Ishikawa (cell line): ENCODE results near the gene PRODH2.

ENCODE experiments used
- CEBPB ChIP-seq: IDR thresholded peaks from 2 replicates; pipeline ENCODE4 v1.6.1; 2012
- CREB1 ChIP-seq: IDR thresholded peaks from 2 replicates; pipeline ENCODE4 v1.6.1; 2012; ENCODE audit warnings: low read depth
- EGR1 ChIP-seq: IDR thresholded peaks from 2 replicates; pipeline ENCODE4 v1.6.1; 2012
- EP300 ChIP-seq: IDR thresholded peaks from 2 replicates; pipeline ENCODE4 v1.6.1; 2012; ENCODE audit warnings: borderline replicate concordance
- FOXM1 ChIP-seq: IDR thresholded peaks from 2 replicates; pipeline ENCODE4 v1.6.1; 2012; ENCODE audit warnings: low read depth, borderline replicate concordance
- NFIC ChIP-seq: IDR thresholded peaks from 2 replicates; pipeline ENCODE4 v1.6.1; 2012
- RAD21 ChIP-seq: IDR thresholded peaks from 2 replicates; pipeline ENCODE4 v1.6.1; 2012; ENCODE audit warnings: low read depth
- TAF1 ChIP-seq: IDR thresholded peaks from 2 replicates; pipeline ENCODE4 v1.6.1; 2012; ENCODE audit warnings: low read depth, mild to moderate bottlenecking
- TCF12 ChIP-seq: IDR thresholded peaks from 2 replicates; pipeline ENCODE4 v1.6.1; 2012; ENCODE audit warnings: low read depth
- TEAD4 ChIP-seq: IDR thresholded peaks from 2 replicates; pipeline ENCODE4 v1.6.1; 2012
- YY1 ChIP-seq: IDR thresholded peaks from 2 replicates; pipeline ENCODE4 v1.6.1; 2012; ENCODE audit warnings: low read depth
- ZBTB7A ChIP-seq: IDR thresholded peaks from 2 replicates; pipeline ENCODE4 v1.6.1; 2012; ENCODE audit warnings: low read depth
- TF ChIP-seq, protein P1 (sequence below): IDR thresholded peaks from 2 replicates; pipeline ENCODE4 v1.6.1; 2012
- TF ChIP-seq, protein P2 (sequence below): IDR thresholded peaks from 2 replicates; pipeline ENCODE4 v1.6.1; 2012; ENCODE audit warnings: low read depth, mild to moderate bottlenecking
- TF ChIP-seq, protein P3 (sequence below): IDR thresholded peaks from 2 replicates; pipeline ENCODE4 v1.6.1; 2012

The PRODH2 gene

DNA sequence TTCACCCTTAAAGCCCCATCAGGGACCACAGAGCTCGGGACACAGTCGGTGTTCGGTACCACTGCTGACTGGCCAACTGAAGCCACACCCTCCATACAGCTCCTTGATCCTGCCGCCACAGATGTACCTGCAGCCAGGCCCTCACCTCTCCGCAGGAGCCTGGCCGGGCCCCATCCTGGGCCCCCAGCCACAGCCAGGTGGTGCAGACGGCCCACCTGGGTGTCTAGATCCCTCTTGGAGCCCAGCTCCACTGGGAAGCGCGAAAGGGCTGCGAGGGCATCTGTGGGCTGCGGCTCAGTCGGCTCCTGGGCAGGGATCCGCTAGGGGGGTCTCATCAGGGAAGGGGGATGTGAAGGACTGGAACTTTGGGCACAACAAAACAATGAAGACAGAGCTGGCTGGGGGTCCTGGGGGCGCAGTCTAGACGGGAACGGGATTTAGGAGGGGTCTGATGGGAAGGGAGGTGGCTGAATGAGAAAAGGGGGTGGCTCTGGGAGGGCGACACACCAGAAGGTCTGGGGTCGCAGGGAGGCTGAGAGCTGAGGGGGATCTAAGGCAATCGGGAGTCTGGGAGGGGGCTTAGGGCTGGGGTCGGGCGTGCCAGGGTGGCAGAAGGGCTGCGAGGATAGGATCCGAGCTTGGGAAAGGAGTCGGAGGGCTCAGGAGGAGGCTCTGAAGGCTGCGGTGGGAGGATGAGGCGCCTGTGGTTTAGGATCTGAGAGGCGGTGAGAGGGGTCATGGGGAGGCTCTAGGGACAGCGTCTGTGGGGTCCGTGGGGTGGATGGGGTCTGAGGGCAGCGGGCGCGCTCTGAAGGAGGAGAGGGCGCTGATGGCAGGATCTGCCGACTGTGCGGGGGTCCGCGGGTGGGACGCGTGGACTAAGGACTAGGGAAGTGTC lies 15.8 kb downstream of the PRODH2 start:
- TF ChIP-seq NFIC = no peak
- no peak for TF ChIP-seq FOXM1
- no peak for TF ChIP-seq CREB1
- no peak for TF ChIP-seq YY1
- no peak for TF ChIP-seq EGR1
- no peak for TF ChIP-seq ZBTB7A
- no peak for TF ChIP-seq EP300
- TF ChIP-seq, protein P1, sequence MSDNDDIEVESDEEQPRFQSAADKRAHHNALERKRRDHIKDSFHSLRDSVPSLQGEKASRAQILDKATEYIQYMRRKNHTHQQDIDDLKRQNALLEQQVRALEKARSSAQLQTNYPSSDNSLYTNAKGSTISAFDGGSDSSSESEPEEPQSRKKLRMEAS = no peak
- TF ChIP-seq TAF1 = no peak
- no peak for TF ChIP-seq CEBPB
- TF ChIP-seq TEAD4 = no peak
- no peak for TF ChIP-seq TCF12
- no peak for TF ChIP-seq RAD21
- TF ChIP-seq, protein P2, sequence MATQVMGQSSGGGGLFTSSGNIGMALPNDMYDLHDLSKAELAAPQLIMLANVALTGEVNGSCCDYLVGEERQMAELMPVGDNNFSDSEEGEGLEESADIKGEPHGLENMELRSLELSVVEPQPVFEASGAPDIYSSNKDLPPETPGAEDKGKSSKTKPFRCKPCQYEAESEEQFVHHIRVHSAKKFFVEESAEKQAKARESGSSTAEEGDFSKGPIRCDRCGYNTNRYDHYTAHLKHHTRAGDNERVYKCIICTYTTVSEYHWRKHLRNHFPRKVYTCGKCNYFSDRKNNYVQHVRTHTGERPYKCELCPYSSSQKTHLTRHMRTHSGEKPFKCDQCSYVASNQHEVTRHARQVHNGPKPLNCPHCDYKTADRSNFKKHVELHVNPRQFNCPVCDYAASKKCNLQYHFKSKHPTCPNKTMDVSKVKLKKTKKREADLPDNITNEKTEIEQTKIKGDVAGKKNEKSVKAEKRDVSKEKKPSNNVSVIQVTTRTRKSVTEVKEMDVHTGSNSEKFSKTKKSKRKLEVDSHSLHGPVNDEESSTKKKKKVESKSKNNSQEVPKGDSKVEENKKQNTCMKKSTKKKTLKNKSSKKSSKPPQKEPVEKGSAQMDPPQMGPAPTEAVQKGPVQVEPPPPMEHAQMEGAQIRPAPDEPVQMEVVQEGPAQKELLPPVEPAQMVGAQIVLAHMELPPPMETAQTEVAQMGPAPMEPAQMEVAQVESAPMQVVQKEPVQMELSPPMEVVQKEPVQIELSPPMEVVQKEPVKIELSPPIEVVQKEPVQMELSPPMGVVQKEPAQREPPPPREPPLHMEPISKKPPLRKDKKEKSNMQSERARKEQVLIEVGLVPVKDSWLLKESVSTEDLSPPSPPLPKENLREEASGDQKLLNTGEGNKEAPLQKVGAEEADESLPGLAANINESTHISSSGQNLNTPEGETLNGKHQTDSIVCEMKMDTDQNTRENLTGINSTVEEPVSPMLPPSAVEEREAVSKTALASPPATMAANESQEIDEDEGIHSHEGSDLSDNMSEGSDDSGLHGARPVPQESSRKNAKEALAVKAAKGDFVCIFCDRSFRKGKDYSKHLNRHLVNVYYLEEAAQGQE = no peak

DNA sequence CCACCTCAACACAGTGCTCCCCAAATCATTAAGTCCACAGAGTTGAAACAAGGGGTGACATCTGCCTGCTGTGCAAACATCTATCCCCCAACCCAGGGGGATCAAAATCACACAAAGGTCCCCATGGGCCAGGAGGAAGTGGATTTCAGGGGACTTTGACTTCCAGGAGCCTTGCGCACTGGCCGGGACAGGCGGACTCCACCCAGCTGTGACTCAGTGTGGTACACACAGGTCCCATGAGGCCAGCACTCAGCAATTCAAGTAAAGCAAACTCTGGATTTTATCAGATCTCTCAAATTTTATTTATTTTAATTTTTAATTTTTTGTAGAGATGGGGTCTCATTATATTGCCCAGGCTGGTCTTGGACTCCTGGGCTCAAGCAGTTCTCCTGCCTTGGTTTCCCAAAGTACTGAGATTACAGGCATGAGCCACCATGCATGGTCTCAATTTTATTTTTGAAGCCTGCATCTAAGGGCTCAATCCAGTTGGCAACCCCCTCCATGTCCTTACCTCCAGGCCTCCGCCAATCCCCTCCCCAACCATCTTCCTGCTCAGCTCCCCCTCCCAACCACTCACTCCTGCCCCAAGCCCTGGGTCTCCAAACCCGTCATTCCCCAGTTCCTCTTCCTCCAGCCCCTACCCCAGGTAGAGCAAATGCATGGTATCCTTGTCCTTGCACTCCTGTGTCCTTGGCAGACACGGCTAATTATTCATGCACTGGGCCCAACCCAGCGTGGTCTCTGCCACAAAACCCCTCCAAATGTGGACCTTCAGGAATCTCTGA lies 19.1 kb downstream of the PRODH2 start:
- TF ChIP-seq FOXM1 = no peak
- TF ChIP-seq, protein P3, sequence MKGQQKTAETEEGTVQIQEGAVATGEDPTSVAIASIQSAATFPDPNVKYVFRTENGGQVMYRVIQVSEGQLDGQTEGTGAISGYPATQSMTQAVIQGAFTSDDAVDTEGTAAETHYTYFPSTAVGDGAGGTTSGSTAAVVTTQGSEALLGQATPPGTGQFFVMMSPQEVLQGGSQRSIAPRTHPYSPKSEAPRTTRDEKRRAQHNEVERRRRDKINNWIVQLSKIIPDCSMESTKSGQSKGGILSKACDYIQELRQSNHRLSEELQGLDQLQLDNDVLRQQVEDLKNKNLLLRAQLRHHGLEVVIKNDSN = no peak
- no peak for TF ChIP-seq YY1
- TF ChIP-seq NFIC = no peak
- TF ChIP-seq TEAD4 = no peak
- TF ChIP-seq EP300 = no peak
- TF ChIP-seq RAD21 = no peak
- TF ChIP-seq, protein P2 = no peak
- TF ChIP-seq TCF12 = no peak
- no peak for TF ChIP-seq CEBPB
- TF ChIP-seq, protein P1 = no peak
- TF ChIP-seq EGR1 = no peak
- no peak for TF ChIP-seq CREB1
- TF ChIP-seq TAF1 = no peak

DNA sequence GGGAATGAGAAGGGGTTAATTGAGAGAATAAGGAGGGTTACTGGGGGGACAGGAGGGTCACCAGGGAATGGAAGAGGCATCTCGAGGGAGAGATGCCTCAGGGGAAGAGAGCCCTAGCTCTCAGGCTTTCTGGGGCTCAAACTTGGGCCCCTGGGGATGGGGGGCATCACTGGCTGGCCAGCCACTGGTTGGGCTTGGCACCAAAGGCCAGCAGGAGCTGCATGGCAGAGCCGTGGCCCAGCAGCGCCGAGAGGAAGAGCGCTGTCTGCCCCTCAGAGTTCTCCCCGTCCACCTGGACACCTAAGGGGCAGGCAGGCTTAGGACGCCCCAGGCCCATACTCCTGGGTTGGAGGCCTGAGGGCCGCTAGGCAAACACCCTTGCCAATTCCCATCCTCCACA lies 19.8 kb downstream of the PRODH2 start:
- TF ChIP-seq CREB1 = no peak
- TF ChIP-seq CEBPB = no peak
- TF ChIP-seq RAD21 = no peak
- TF ChIP-seq NFIC = no peak
- no peak for TF ChIP-seq TAF1
- TF ChIP-seq, protein P1 = no peak
- no peak for TF ChIP-seq EGR1
- TF ChIP-seq TCF12 = no peak
- TF ChIP-seq EP300 = no peak
- no peak for TF ChIP-seq FOXM1
- TF ChIP-seq TEAD4 = no peak

DNA sequence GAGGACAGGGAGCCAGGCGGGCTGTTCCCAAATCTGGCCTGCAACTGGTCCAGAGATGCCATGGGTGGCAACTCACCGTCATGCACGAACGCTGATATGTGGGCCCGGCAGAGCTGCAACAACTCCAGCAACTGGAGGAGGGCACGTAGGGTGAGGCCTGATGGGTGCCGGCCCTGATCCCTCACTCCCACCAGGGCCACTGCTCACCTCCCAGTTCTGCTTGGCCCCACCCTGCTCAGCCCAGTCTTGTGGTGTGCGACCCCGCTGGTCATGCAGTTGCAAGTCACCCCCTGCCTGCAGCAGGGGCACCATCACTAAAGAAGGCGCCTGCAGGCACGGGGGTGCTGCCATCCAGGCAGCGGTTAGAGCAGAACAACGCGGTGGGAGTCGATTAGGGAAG lies 20.3 kb downstream of the PRODH2 start:
- TF ChIP-seq TCF12 (no peak), NFIC (no peak), CREB1 (no peak), FOXM1 (no peak), EP300 (no peak), YY1 (no peak), RAD21 (no peak), EGR1 (no peak), ZBTB7A (no peak), TEAD4 (no peak), TAF1 (no peak), CEBPB (no peak)
- TF ChIP-seq, protein P3 = no peak
- TF ChIP-seq, protein P1 = no peak
- TF ChIP-seq, protein P2 = no peak
